HK-2 (cell line): ENCODE results near the gene EFHC2.
"Not testable (repeated sequence)": the region's sequence is repeated elsewhere in the genome, so short reads cannot be mapped to it uniquely, and the experiment has no call there.

Experiments used
- DNase-seq: peaks from one replicate; pipeline ENCODE4 v3.0.0-alpha.2; 2018; ENCODE audit not compliant: unreplicated experiment

EFHC2 gene

GRCh38 chrX:44299177-44299576, 44.3 kb downstream of the EFHC2 start:
- DNase-seq, result no peak

GRCh38 chrX:44291468-44292092, 51.9 kb downstream of the EFHC2 start:
- DNase-seq, result no peak

GRCh38 chrX:44290718-44291117, 52.8 kb downstream of the EFHC2 start:
- DNase-seq, result no peak

- no peak for DNase-seq
These were observed 60.7 kb downstream of the EFHC2 start for GRCh38 chrX:44282753-44283152.

- DNase-seq, result no peak
These were observed 63.4 kb downstream of the EFHC2 start for GRCh38 chrX:44280116-44280515.

GRCh38 chrX:44274096-44274495, 69.4 kb downstream of the EFHC2 start:
- DNase-seq, result no peak

GRCh38 chrX:44267861-44268260, 75.6 kb downstream of the EFHC2 start:
- no peak for DNase-seq

GRCh38 chrX:44267116-44267515, 76.4 kb downstream of the EFHC2 start:
- DNase-seq, result no peak

- DNase-seq, result no peak
These were observed 77.9 kb downstream of the EFHC2 start for GRCh38 chrX:44265559-44265958.

- DNase-seq, result no peak
These were observed 78.5 kb downstream of the EFHC2 start for GRCh38 chrX:44264936-44265335.

- no peak for DNase-seq
These were observed 82.2 kb downstream of the EFHC2 start for GRCh38 chrX:44261286-44261685.

GRCh38 chrX:44260609-44261008, 82.9 kb downstream of the EFHC2 start:
- no peak for DNase-seq

- not testable (repeated sequence) for DNase-seq
These were observed 87.7 kb downstream of the EFHC2 start for GRCh38 chrX:44255742-44256141.

GRCh38 chrX:44253575-44253942, 89.9 kb downstream of the EFHC2 start:
- DNase-seq, result no peak

GRCh38 chrX:44252688-44253574, 90.5 kb downstream of the EFHC2 start:
- DNase-seq, result not testable (repeated sequence)

GRCh38 chrX:44247468-44247867, 96.0 kb downstream of the EFHC2 start:
- DNase-seq, result no peak

- no peak for DNase-seq
These were observed 96.6 kb downstream of the EFHC2 start for GRCh38 chrX:44246826-44247225.

- no peak for DNase-seq
These were observed 97.7 kb downstream of the EFHC2 start for GRCh38 chrX:44245733-44246132.

- no peak for DNase-seq
These were observed 99.5 kb downstream of the EFHC2 start for GRCh38 chrX:44244008-44244407.

- no peak for DNase-seq
These were observed 101.9 kb downstream of the EFHC2 start for GRCh38 chrX:44241546-44241945.

- DNase-seq, result no peak
These were observed 103.4 kb downstream of the EFHC2 start for GRCh38 chrX:44240036-44240435.

- DNase-seq, result no peak
These were observed 104.4 kb downstream of the EFHC2 start for GRCh38 chrX:44239036-44239435.

- DNase-seq, result no peak
These were observed 107.9 kb downstream of the EFHC2 start for GRCh38 chrX:44235534-44235933.
